Ecto neural progenitor cell (in vitro differentiated cells): ENCODE results near the gene TIRAP.
A peak's percentile ranks its signal among the peaks of the same experiment; 100 is the strongest.
"Not testable (repeated sequence)": the region's sequence is repeated elsewhere in the genome, so short reads cannot be mapped to it uniquely, and the experiment has no call there.

Experiments
- DNase-seq: peaks from one replicate; pipeline ENCODE4 v3.0.0-alpha.2; 2018; ENCODE audit warnings: low spot score

Gene TIRAP, protein sequence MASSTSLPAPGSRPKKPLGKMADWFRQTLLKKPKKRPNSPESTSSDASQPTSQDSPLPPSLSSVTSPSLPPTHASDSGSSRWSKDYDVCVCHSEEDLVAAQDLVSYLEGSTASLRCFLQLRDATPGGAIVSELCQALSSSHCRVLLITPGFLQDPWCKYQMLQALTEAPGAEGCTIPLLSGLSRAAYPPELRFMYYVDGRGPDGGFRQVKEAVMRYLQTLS

GRCh38 chr11:126282736-126283591 lies at the start of gene TIRAP:
TSS of gene TIRAP (plus strand) at chr11:126283093. CDS start at chr11:126290895, 7,802 bp downstream.
- peak; percentile 74 for DNase-seq

- no peak for DNase-seq
Observed at GRCh38 chr11:126233391-126233790, 49.5 kb upstream of the TIRAP start.

DNA sequence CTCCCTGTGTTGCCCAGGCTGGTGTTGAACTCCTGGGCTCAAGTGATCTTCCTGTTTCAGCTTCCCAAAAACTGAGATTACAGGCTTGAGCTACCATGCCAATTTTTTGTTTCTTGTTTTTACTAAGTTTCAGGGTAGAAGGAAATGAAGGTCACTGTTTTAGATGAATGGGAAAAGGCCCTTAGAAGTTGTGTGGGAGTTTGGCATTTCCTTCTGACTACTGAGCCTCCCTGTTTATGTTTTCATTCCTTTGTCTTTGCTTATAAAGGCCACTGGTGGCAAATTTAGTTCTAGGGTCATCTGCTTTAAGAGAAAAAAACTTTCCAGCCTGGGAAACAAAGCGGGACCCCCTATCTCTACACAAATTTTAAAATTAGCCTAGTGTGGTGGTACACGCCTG lies 36.3 kb upstream of the TIRAP start:
- DNase-seq: no peak

DNA sequence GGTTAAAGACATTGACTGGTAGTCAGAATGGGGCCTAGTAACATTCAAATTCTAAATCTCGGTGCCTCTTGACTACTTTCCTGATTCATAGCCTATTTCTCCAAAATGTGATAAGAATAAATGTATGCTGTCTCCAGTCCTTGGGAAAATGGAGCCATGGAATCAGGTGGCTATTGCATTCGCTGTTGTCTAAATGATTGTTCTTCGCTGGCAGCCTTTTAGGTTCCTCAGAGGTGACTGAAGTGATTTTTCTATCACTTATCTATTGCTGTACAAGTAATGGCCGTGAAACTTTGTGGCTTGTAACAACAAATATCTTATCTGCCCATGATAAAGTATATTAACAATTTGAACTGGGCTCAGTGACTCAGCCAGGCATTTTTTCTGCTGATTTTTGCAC lies 29.6 kb upstream of the TIRAP start:
- DNase-seq: no peak

GRCh38 chr11:126254819-126255218 lies 28.1 kb upstream of the TIRAP start:
- no peak for DNase-seq

DNA sequence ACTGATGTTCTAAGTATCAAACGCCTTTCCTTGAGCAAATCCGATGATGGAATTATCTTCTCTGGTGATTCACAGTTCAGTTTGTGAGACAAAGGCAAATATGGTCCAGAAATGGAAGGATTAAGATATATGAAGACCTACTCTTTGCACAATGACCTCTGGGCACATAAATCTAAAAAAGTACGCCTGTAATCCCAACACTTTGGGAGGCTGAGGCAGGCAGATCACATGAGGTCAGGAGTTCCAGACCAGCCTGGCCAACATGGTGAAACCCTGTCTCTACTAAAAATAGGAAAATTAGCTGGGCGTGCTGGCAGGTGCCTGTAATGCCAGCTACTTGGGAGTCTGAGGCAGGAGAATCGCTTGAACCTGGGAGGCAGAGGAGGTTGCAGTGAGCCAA lies 27.4 kb upstream of the TIRAP start:
- DNase-seq: not testable (repeated sequence)

DNA sequence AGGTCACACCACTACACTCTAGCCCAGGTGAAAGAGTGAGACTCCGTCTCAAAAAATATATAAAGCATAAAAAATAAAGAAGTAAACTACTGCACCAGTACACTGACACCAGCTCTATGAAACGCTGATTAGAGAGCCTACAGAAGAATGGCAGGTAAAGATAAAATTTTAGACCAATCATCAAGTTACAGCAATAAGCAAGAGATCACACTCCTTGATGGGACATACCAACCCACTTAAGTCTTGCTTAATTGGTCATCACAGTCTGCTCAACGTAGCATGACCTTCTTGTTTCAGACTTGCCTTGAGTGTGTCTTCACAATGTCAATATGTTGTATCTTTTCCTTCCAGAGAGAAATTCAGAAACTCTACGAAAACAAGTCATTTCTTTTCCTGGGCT lies 26.7 kb upstream of the TIRAP start:
- DNase-seq: no peak

DNA sequence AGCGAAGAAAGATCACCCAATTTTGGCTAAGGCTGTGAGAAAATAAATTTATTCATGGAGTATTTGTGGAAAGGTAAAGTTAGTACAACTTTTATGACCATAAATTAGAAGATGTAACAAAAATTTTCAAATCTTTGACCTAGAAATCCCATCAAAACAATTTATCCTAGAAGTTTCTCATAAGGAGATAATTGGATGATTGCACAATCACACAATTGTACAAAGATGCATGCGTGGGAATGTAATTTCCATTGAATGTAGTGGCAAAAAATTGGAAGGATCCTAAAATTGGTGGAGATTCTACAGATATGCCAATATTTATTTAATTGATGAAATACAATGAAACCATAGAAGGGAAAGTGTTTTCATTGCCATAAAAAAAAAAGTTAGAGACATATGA lies 25.7 kb upstream of the TIRAP start:
- no peak for DNase-seq

- no peak for DNase-seq
Observed at GRCh38 chr11:126257764-126258163, 25.1 kb upstream of the TIRAP start.

DNA sequence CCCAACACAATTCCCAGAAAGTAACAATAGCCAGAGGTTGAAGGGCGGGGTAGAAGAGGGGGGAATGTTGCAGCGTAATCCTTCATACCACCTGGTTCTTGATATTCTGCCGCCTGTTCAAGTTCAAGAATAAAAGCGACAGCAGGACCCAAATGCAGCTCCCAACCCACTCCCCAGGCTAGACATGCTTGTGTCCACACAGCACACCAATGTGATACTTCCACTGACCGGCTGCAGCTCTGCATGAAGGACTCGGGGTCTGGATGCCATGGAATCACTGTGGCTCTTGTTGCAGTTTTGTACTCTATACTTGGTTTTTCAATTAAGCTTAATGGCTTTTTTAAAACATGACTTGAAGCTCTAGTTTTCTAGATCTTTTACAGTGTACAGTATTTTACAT lies 20.7 kb upstream of the TIRAP start:
- no peak for DNase-seq

DNA sequence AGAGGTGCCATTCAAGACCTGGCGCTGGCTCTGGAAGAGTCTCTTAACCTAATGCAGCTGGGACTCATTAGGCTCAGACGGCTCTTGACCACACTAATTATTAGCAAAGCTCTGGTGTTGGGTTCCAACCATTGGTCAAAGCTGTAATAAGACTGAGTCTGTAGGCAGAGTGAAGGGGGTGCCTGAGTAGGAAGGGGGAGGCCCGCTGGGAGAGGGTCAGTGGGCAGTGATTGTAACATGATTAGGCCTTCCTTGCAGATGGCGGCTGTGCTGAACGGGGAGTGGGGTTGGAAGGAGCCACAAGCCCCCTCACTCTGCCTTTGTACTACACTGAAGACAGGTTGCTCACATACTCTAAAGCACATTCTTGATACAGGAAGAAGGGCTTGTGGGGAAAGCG lies 19.4 kb upstream of the TIRAP start:
- DNase-seq: no peak

DNA sequence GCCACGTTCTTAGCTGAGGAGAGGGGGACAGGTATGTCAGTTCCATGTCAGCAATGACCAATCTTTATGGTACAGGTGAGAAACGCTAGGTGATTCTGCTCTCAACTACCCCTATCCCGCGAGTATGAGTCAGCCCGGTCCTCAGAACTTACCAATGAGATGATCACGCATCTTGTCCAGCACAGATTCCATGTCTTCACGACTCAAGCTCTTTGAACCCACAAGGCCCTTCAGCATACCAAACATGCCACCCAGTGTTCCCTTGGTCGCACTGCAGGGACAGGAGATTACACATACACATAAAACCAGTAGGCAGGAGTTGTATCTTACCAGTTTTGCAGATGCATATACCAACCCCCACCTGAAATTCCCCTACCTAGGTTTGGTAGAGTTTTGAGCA lies 17.1 kb upstream of the TIRAP start:
- no peak for DNase-seq

- no peak for DNase-seq
Observed at GRCh38 chr11:126267650-126268049, 15.2 kb upstream of the TIRAP start.

- no peak for DNase-seq
Observed at GRCh38 chr11:126268361-126268707, 14.6 kb upstream of the TIRAP start.

- peak; percentile 100 for DNase-seq
Observed at GRCh38 chr11:126268708-126269579, 13.9 kb upstream of the TIRAP start, which contains the start of the genes FOXRED1 and SRPRA. TSS of gene FOXRED1 (plus strand) at chr11:126269154. CDS start at chr11:126269207, 53 bp downstream. TSS of gene SRPRA (minus strand) at chr11:126268895. CDS start at chr11:126268804, 91 bp downstream.

DNA sequence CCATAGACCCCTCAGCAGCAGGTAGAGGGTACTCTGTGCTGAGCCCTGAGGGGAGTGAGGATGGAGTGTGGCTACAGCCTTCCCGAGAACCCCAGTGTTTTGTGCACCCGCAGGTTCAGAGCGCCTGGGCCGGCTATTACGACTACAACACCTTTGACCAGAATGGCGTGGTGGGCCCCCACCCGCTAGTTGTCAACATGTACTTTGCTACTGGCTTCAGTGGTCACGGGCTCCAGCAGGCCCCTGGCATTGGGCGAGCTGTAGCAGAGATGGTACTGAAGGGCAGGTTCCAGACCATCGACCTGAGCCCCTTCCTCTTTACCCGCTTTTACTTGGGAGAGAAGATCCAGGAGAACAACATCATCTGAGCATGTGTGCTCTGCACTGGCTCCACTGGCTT lies 5.6 kb upstream of the TIRAP start:
- no peak for DNase-seq

DNA sequence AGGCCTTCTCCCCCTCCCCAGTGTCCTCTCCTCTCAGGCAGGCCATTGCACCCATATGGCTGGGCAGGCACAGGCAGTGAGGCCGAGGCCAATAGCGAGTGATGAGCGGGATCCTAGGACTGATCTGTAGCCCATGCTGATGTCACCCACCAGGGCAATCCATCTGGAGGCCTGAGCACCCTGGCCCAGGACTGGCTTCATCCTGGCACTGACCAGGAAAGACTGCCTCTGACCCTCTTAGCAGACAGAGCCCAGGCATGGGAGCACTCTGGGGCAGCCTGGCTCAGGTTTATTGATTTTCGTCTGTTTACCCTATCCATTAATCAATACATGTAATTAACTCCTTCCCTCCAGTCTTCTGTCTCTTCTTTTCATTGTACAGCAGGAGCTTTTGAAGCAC lies 5.1 kb upstream of the TIRAP start:
- DNase-seq: no peak

GRCh38 chr11:126279191-126279590 lies 3.7 kb upstream of the TIRAP start:
- DNase-seq: no peak

GRCh38 chr11:126280595-126280994 lies 2.3 kb upstream of the TIRAP start:
- DNase-seq: no peak

- no peak for DNase-seq
Observed at GRCh38 chr11:126281245-126281644, 1.6 kb upstream of the TIRAP start.

DNA sequence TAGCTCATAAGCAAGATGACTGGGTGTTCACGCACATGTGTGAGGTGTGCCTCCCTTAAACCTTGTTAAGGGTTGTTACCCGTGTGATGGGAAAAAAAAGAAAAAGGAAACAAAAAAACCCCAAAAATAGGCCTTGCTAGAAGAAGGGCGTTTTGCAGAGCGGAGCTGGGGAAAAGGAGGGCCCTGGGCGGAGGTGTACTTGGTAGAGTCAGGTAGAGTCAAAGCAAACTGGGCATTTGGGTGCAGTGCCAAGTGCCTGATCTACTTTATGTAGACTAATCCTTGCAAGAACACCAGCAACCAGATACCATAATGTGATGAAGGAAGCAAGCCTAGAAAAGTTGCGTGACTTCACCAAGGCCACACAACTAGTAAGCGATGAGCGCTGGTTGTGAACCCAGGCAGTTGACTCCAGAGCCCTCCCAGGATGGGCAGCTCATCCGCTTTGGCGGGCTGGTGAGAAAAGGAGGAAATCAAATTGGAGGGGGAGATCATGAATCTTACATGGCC lies 1.2 kb upstream of the TIRAP start:
- DNase-seq: no peak

DNA sequence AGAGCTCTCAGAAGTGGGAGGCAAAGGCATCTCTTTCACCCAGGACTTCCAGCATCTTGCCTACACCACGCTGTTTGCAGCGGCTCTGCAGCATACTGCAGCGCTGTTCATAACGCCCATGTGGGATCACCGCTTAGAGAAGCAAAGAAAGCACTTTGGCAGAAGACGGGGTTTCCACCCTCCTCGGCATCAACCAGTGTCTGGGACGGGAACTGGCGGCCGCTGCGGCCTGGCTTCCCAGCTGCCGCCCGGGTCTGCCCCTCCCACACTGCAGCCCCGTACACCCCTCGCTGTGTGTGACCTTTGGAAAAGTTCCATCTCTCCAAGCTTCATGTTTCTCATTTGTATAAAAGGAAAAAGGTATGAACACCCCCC lies 545 bp upstream of the TIRAP start:
- DNase-seq: peak; percentile 58
